GM21723 (cell line): ENCODE results near the gene SZRD1.
A peak's percentile ranks its signal among the peaks of the same experiment; 100 is the strongest.
"Not testable (repeated sequence)": the region's sequence is repeated elsewhere in the genome, so short reads cannot be mapped to it uniquely, and the experiment has no call there.

ENCODE experiments used
- ATAC-seq: cut with Tn5 transposase; IDR thresholded peaks from one replicate; pipeline ENCODE4 v1.9.1; 2021; ENCODE audit warnings: mild to moderate bottlenecking, moderate library complexity; ENCODE audit not compliant: unreplicated experiment

Gene SZRD1, protein sequence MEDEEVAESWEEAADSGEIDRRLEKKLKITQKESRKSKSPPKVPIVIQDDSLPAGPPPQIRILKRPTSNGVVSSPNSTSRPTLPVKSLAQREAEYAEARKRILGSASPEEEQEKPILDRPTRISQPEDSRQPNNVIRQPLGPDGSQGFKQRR

DNA sequence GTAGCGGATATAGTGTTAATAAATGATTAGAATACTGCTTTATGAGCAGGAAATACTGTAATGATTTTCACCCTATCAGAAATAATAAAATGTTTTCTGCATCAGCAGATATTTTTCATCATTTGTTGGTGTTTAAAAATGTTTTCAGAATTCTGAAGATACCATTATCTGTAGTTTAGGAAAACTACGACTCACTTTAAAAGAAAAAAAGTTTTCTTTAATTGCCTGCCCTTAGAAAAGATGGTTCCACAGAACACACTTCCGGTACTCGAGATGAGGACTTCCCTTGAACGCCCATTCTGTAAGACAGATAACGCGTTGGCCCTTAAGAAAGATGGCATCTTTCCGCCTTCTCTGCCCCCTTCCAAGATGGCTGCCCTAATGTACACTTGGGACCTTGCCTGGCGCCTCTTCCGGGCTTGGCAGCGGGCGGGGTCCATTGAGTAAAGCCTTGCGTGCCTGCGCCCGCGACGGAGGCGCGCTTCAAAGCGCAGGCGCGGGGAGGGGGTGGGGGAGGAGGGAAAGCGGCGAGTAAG lies at the start of gene SZRD1:
Gene SZRD1 (plus strand): TSS at position 521 of the 536 bp plus-strand sequence. CDS start 16 bp downstream, outside the sequence.
- ATAC-seq: peak; percentile 86

DNA sequence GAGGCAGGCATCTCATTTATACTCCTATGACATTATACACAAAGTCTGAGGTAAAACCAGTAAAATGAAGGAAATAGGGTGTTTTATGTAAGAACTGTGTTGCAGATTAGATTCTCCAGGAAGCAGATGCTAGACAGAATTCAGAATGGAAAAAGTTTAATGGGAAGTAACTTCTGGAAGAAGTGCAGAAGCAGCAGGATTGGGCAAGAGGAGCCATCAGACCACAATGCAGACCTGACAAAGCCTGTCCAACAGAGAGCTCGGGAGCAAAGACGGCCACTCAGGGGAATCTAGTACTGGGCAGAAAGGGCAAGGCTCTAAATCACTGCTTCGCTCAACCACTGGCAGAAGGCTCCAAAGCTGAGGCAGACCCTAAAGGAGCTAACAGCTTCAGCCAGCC lies 48.5 kb upstream of the SZRD1 start:
- no peak for ATAC-seq

DNA sequence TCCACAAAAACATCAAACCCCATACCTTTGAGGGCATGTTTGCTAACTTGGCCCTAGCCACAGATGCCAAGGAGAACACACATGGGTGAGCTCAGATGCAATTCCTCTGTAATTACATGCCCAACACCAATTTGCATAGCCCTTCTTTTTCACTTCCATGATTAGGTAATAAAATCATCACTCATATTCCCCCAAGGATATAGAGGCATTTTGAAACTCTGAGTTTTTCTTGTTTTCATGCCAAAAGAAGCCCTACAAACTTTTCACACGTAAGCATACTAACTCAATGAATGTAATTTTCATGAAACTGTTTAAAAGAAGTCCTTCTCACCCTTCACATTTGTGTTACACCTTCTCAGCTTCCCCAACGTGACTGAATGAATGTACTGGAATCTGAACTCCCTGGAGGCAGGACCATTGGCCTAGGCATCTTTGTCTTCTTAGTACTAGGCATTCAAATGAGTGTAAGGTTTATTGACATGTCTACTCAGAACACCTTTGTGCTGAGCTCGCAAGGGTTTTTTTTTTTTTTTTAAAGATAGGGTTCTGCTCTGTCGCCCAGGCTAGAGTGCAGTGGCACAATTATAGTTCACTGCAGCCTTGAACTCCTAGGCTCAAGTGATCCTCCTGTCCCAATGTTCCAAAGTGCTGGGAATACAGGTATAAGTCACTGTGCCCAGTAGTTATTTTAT lies 45.7 kb upstream of the SZRD1 start:
- ATAC-seq: no peak

DNA sequence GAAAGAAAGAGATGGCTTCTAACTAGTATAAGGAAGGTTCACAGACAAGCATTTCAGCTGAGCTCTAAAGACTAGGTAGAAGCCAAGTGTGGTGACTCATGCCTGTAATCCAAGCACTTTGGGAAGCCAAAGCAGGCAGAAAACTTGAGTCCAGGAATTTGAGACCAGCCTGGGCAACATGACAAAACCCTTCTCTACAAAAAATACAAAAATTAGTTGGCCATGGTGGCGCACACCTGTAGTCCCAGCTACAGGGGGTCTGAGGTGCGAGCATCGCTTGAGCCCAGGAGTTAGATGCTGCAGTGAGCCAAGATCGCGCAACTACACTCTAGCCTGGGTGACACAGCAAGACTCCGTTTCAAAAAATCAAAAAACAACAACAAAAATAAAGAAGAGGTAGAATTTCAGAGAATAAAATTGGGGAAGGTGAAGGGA lies 42.6 kb upstream of the SZRD1 start:
- no peak for ATAC-seq

DNA sequence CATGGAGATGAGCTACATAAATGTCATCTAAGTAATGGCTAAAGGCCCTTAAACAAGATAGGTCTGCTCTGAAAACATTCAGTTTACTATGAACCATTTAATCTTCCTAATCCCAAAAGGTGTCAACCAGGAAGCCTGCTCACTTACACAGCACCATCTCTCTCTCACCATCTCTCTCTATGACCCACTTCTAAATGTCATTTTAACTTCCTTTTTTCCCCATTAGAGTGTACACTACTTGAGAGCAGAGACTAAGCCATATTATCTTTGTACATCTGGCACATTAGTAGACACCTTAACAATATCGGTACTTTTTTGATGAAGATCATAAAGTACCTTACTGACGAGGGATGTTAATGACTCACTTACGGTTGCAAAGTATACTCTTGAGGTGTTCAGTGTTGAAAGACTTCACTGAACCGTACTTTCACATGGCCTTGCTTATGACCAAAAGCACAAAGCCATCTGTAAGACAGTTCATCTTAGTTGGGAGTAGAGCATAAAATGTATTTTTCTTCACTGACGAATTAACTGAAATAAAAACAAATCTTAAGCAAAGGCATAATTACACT lies 40.1 kb upstream of the SZRD1 start:
- no peak for ATAC-seq

DNA sequence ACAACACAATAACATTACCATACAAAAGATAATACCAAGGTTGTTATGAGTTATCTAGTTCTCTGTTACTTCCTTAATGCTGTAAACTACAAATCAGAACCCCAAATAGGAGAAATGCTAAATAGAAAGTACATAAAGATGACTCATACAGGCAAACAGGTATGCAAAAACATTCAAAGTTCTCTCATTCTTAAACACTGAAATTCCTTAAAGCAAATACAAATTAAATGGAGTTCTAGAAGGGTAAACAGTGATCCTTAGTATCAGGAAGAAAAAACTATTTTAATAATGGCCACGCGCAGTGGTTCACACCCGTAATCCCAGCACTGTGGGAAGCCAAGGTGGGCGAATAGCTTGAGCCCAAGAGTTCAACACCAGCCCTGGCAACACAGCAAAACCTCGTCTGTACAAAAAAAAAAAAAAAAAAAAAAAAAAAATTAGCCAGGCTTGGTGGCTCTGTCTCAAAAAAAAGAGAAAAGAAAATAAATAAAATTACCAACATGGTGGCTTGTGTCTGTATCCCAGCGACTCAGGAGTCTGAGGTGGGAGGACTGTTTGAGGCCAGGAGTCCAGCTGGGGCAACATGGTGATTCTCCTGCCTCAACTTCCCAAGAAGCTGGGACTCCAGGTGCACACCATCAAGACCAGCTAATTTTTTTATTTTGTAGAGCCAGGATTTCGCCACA lies 32.2 kb upstream of the SZRD1 start:
- ATAC-seq: no peak

DNA sequence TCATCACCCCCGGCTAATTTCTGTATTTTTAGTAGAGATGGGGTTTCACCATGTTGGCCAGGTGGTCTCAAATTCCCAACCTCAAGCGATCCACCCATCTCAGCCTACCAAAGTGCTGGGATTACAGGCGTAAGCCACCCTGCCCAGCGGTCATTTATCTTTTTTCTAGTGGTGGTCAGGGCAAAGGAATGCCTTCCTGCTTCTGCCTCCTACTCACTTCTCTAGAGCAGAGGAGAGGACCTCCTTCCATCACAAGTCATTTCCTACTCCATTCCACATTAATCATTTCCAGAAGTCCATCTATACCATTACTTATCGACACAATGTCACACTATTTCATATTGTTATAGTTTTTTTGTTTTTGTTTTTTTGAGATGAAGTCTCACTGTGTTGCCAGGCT lies 28.1 kb upstream of the SZRD1 start:
- ATAC-seq: no peak

DNA sequence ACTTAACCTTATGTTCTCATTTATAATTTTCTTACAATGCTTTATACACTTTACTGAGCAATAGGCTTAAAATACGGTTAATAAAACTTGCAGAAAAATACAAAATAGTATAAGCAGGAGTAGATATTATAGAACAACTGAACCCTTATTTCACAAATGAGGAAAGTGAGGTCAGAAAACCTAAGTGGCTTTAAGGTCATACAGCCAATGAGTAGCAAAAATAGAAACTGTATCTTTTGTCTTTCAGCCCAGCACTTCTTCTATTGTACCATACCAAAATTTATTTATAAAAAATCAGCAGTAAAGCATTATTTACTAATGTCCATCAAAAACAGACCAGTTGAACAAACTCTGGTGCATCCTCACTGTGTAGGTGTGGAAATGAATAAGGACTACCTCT lies 26.4 kb upstream of the SZRD1 start:
- no peak for ATAC-seq

DNA sequence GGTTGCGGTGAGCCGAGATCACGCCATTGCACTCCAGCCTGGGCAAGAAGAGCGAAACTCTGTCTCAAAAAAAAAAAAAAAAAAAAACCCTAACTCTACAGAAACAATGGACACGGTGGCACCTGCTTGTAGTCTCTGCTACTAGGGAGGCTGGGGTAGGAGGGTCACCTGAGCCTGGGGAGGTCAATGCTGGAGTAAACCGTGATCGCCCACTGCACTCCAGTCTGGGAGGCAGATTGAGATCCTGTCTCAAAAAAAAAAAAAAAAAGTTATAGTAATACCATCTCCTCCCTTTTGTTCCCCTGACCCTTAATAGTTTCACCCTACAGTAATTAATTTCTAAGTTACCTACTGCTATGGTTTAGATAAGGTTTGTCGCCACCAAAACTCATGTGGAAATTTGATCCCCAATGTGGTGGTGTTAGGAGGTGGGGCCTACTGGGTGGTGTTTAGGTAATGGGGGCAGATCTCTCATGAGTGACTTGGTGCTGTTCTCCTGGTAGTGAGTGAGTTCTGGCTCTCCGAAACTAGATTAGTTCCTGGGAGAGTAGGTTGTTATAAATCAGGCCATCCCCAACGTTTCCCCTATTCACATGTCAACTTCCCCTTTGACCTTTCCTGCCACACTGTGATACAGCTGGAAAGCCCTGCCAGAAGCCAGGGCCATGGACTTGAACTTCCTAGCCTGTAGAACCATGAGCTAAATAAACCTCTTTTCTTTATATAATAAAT lies 24.5 kb upstream of the SZRD1 start:
- ATAC-seq: no peak

DNA sequence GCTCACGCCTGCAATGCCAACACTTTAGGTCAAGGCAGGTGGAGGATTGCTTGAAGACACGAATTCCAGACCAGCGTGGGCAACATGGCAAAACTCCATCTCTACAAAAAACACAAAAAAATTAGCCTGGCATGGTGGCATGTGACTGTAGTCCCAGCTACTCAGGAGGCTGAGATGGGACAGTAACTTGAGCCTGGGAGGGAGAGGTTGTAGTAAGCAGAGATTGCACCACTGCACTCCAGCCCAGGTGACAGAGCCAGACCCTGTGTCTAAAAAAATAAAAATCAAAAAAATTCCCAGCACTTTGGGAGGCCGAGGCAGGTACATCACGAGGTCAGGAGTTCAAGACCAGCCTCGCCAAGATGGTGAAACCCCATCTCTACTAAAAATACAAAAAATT lies 23.8 kb upstream of the SZRD1 start:
- ATAC-seq: not testable (repeated sequence)

DNA sequence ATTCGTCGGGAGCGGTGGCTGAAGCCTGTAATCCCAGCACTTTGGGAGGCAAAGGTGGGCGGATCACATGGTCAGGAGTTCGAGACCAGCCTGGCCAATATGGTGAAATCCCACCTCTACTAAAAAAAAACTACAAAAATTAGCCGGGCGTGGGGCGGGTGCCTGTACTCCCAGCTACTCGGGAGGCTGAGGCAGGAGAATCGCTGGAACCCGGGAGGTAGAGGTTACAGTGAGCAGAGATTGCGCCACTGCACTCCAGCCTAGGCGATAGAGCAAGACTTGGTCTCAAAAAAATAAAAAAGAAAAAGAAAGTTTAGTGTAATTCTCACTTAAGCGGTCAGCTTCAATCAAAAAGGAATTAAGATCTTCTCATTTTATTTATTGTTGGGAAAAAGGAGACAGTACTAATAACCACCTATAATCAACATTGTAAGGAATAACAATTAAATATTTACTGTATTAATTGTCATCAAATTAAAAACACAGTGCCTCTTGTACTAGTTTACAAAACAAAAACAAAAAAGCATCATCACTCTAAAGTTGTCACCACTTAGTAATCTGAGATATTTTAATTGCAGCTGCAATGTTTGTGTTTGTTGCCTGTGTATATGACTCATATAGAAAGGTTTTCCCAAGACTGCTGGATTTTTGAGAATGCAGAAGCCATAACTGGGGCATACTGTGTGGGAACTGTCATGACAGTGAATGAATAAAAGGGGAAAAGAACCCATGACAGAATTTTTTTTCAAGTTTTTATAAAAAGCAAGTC lies 18.4 kb upstream of the SZRD1 start:
- ATAC-seq: no peak

DNA sequence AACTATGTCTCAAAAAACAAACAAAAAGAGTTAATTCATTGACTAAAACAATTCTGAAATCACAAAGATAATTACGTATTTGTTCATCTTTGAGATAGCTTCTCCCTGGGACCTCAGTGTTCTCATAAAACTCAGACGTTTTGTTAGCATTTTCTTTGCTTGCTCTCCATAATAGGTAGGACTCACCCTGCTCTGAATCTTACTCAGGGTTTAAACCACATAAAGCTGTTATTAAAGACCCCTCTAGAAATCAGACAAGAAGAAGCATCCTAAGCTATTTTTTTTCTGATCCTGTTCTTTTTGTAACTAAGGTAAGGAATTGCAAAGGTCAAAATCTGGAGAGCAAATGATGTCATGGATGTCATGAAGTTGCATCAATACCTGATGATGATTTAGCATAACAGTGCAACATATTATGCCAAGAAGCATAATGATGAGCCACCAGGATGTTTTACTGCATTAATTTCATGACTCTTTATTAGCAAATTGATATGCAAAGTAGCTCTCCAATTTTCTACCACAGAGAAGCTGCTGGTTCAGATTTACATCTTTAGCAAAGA lies 17.1 kb upstream of the SZRD1 start:
- no peak for ATAC-seq

DNA sequence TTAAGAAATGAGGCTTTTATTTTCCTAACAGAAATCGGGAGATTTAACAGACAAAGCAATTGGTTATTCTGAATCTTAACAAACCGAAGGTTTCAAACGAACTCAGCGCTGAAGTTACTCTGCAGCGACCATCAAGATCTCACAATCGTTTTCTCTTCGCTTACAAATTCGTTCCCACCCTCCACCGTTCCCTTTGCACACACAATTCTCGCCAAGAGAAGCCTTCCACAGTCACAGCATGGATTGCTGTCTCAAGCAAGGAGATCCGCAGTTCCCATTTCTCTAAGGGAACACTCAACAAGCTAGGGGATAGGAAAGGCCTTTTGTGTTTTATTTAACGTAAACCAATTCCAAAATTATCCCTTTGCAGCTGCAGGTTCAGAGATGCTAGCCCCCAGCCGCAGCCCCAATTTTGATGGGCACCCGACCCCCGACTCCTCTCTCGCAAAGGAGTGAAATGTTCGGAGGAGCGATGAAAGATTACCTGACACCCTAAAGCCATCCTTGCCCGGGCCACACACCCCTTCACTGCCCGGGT lies 15.5 kb upstream of the SZRD1 start:
- no peak for ATAC-seq

DNA sequence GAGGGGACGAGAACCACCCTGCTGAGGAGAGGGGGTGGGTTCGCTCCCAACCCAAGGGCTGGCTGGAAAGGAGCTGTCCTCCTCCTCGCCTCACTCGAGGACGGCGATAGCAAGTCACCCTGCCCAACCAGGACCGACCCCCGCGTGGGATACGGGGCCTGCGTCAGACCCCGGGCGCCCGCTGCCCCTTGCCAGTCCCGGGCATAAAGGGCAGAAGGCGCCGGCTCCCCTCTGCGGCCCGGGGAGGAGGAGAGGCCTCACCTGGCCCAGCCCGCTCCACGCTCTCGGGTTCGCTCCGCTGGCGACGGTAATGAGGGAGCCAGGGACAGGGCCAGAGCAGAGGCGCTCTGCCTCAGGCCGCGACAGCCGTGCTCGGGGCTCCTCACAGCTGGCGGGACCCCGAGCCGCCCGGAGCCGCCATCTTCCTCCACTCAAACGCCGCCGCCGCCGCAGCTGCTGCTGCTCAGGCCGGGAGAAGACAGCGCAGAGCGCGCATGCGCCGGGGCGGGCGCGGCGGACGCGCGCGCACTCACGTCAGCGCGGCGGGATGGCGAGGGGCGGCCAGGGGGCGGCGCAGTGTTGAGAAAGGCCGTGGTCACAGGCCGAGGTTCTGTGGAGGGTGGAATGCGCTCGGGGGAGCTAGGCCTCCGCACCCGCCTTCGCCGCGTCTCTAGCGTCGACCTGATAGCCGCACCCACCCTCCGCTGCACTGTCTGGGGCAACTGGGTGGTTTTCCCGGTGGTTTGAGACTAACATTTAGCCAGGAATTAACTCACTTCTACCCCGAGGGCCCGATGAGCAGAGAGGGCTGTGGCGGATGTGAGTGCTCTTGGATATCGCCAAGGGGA lies 14.8 kb upstream of the SZRD1 start, which contains the start of gene FBXO42:
Gene FBXO42 (minus strand): TSS at position 487 of the 848 bp plus-strand sequence. CDS start 37,062 bp downstream, outside the sequence.
- ATAC-seq: peak; percentile 86

DNA sequence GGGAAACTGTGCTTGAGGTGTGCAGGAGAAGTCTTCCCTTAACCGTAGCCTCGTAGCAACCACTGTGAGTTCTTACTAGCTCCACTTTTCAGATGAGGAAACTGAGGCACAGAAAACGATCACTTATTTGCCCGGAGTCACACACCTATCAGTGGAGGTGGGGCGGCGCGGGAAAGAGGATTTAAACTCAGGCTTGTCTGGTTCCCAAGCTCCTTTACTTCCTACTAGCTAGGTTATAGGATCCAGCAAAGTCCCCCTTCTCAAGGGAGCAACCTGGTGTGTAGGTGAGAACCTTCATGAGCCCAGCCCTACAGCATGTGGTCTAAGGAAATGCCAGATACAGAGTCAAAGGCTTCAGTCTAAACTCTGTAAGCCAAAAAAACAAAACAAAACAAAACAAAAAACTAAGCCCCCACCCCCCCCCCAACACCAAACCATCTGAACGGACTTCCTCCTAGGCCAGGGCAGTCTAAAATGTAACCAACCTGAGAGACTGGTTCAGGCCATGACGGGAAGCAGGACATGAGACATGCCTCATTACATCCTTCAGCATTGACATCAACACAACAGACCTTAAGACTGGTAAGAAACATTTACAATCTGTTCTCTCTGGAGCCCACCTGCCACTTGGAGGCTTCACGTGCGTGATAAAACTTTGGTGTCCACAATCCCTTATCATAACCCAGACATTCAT lies 14.1 kb upstream of the SZRD1 start:
- ATAC-seq: no peak

DNA sequence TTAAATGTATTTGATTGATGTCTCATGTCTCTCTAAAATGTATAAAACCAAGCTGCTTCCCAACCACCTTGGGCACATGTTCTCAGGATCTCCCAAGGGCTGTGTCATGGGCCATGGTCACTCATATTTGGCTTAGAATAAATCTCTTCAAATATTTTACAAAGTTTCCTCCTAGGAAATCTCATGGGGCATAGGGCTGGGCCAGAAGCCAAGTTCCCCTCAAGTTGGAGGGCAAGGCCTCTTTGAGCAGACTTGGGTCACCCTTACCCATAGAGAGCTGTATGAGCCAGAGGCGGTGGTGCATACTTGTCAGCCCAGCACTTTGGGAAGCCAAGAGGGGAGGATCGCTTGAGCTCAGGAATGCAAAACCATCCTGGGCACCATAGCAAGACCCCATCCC lies 12.4 kb upstream of the SZRD1 start:
- no peak for ATAC-seq

DNA sequence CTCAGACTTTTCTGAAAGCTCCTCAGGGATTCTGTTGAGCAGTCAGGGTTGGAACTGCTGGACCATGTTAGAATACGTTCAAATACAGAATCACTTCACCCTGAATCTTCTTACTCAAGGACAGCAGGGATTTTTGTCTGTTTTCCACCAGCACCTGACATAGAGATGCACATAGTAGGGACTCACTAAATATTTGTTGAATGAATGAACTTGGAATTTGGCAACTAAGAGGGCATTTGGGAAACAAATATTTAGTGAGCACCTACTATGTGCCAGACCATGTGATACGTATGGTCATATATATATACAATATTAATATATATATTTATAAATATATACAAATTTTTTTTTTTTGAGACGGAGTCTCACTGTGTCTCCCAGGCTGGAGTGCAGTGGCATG lies 10.2 kb upstream of the SZRD1 start:
- ATAC-seq: no peak

DNA sequence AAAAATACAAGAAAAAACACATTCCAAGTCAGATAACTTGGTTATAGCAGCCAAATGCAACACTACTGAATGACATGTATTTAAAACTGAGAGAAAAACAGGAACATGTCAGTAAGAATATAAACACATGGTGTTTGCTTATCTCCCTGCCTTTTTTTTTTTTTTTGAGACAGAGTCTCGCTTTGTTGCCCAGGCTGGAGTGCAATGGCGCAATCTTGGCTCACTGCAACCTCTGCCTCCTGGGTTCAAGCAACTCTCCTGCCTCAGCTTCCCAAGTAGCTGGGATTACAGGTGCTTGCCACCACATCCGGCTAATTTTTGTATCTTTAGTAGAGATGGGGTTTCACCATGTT lies 1.9 kb upstream of the SZRD1 start:
- not testable (repeated sequence) for ATAC-seq
